ENCODE measurements around the gene SLC39A11.
"Not testable (repeated sequence)": the region's sequence is repeated elsewhere in the genome, so short reads cannot be mapped to it uniquely, and the experiment has no call there.

The SLC39A11 gene

GRCh38 chr17:73107191-73107590 lies 14.7 kb upstream of the SLC39A11 start:
- DNase-seq (ENCODE audit: low read depth), result no peak

- DNase-seq (ENCODE audit: low read depth), result no peak
Observed at GRCh38 chr17:73105431-73105830, 12.9 kb upstream of the SLC39A11 start.

- no peak for DNase-seq (ENCODE audit: low read depth)
Observed at GRCh38 chr17:73104450-73104849, 12.0 kb upstream of the SLC39A11 start.

- no peak for DNase-seq (ENCODE audit: low read depth)
Observed at GRCh38 chr17:73103641-73104335, 11.3 kb upstream of the SLC39A11 start.

GRCh38 chr17:73101031-73101430 lies 8.5 kb upstream of the SLC39A11 start:
- no peak for DNase-seq (ENCODE audit: low read depth)

GRCh38 chr17:73100363-73100762 lies 7.9 kb upstream of the SLC39A11 start:
- no peak for DNase-seq (ENCODE audit: low read depth)

- DNase-seq (ENCODE audit: low read depth), result no peak
Observed at GRCh38 chr17:73099511-73099910, 7.0 kb upstream of the SLC39A11 start.

- DNase-seq (ENCODE audit: low read depth), result no peak
Observed at GRCh38 chr17:73098919-73099318, 6.4 kb upstream of the SLC39A11 start.

- DNase-seq (ENCODE audit: low read depth), result not testable (repeated sequence)
Observed at GRCh38 chr17:73097973-73098765, 5.7 kb upstream of the SLC39A11 start.

- DNase-seq (ENCODE audit: low read depth), result no peak
Observed at GRCh38 chr17:73096866-73097265, 4.4 kb upstream of the SLC39A11 start.

- no peak for DNase-seq (ENCODE audit: low read depth)
Observed at GRCh38 chr17:73096211-73096610, 3.7 kb upstream of the SLC39A11 start.

GRCh38 chr17:73093286-73093685 lies 798 bp upstream of the SLC39A11 start:
- DNase-seq (ENCODE audit: low read depth), result no peak

- no peak for DNase-seq (ENCODE audit: low read depth)
Observed at GRCh38 chr17:73091770-73092522, 542 bp downstream of the SLC39A11 start.

GRCh38 chr17:73091410-73091769 lies 1.1 kb downstream of the SLC39A11 start:
- DNase-seq (ENCODE audit: low read depth), result no peak

- DNase-seq (ENCODE audit: low read depth), result no peak
Observed at GRCh38 chr17:73090396-73091202, 1.9 kb downstream of the SLC39A11 start.

GRCh38 chr17:73089322-73090317 lies 2.9 kb downstream of the SLC39A11 start:
- DNase-seq (ENCODE audit: low read depth), result no peak

- DNase-seq (ENCODE audit: low read depth), result no peak
Observed at GRCh38 chr17:73088561-73088960, 3.9 kb downstream of the SLC39A11 start.

GRCh38 chr17:73083432-73083831 lies 9.1 kb downstream of the SLC39A11 start:
- no peak for DNase-seq (ENCODE audit: low read depth)

GRCh38 chr17:73074566-73074965 lies 17.9 kb downstream of the SLC39A11 start:
- DNase-seq (ENCODE audit: low read depth), result no peak

GRCh38 chr17:73072219-73072962 lies 20.1 kb downstream of the SLC39A11 start:
- no peak for DNase-seq (ENCODE audit: low read depth)

Measured in T follicular helper cell (primary cell).